ENCODE data around the gene MRPL14. TPM values are rescaled to one million over a fixed set of nuclear protein-coding genes. Genes with fewer than 3 reads are reported as not detected.

The MRPL14 gene
- total RNA-seq, 3 donors from 2014 or later = 41.0 to 57.2 (median 56.8) TPM

DNA sequence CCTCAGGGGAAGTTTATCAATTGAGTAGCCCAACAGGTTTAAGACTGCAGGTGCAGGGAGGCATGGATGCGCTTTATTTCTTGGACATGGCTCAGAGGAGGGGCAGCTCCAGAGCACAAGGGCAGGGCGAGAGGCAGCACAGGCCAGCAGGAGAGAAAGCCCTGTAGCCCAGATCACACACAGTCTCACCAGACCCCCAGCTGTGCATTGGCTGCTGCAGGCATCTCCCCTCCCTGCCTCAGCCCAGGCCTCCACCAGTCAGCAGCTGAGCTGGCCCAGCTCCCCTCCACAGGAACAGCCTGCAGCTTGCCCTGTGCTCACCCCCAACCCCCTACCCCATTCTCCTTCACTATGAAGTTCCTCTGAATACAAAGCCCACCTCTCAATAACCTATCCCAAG is 24.7 kb downstream of the MRPL14 start:
- intact Hi-C loops (cut with DNase I, micrococcal nuclease) = loop anchor here in 1 of 2 donors (5.0 kb wide), 1 partner anchor 50 kb away; no protein-coding TSS in a partner anchor
- H3K9me3 ChIP-seq = no peaks in the 10 kb centered on the region
- H3K36me3 ChIP-seq (ENCODE audit: low read depth) = no peaks in the 10 kb centered on the region
- ATAC-seq (no peak), DNase-seq (no peak)
- TF ChIP-seq, protein P1, sequence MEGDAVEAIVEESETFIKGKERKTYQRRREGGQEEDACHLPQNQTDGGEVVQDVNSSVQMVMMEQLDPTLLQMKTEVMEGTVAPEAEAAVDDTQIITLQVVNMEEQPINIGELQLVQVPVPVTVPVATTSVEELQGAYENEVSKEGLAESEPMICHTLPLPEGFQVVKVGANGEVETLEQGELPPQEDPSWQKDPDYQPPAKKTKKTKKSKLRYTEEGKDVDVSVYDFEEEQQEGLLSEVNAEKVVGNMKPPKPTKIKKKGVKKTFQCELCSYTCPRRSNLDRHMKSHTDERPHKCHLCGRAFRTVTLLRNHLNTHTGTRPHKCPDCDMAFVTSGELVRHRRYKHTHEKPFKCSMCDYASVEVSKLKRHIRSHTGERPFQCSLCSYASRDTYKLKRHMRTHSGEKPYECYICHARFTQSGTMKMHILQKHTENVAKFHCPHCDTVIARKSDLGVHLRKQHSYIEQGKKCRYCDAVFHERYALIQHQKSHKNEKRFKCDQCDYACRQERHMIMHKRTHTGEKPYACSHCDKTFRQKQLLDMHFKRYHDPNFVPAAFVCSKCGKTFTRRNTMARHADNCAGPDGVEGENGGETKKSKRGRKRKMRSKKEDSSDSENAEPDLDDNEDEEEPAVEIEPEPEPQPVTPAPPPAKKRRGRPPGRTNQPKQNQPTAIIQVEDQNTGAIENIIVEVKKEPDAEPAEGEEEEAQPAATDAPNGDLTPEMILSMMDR (IDR thresholded peaks at IDR 0.05) = no peak
- H3K4me3 ChIP-seq = no peak overlapping the region
- H3K4me1 ChIP-seq (ENCODE audit: low read depth) = no peaks in the 10 kb centered on the region

DNA sequence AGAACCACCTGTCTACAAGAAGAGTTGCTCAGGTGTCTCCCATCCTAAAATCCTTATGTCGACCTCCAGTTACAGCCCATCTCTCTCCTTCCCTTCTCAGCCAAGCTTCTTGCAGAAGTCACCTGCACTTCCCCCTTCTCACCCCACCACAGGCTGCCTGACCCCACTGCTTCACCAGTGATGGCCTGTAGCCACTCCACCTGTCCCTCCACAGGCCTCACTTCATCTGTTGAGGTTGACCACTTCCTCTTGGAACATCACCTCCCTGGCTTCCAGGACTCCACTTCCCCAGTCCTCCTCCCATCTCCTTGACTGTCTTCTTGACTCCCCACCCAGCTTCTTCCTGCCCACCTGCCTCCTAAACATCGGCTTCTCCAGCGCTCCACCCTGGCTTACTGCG is 25.4 kb downstream of the MRPL14 start:
- Histone ChIP-seq H3K4me3 (no peak overlapping the region), H3K4me1 (ENCODE audit: low read depth) (no peaks in the 10 kb centered on the region), H3K9me3 (no peaks in the 10 kb centered on the region), H3K36me3 (ENCODE audit: low read depth) (no peaks in the 10 kb centered on the region)
- intact Hi-C loops (cut with DNase I, micrococcal nuclease) = loop anchor here in 1 of 2 donors (5.0 kb wide), 1 partner anchor 50 kb away; no protein-coding TSS in a partner anchor
- ATAC-seq = no peak
- no peak for DNase-seq
- TF ChIP-seq, protein P1 (IDR thresholded peaks at IDR 0.05) = no peak

DNA sequence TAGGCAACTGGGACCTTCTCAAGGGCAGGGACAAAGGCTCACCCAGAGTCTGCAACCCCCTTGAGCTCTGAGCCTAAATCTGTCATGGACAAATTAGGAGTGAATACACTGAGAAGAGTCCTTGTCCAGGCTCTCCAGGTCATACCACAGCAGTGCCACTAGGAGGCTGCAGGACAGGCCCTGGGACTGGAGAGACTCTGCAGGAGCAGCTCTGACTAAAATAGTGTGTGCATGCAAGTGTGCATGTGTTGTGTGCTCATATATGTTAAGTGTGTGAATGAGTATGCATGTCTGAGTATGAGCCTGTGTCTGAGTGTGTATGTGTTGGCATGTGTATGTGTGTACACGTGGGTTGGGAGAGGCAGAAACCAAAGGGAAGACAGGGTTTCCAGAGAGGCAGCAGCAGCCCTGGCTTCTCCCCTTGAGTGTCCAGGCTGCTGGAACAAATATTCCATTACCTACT is 27.1 kb downstream of the MRPL14 start:
- DNase-seq (peak in 1 of 3 donors; percentile 57), ATAC-seq (peak; percentile 67)
- H3K36me3 ChIP-seq (ENCODE audit: low read depth) = no peaks in the 10 kb centered on the region
- H3K4me3 ChIP-seq = no peak overlapping the region
- intact Hi-C loops (cut with DNase I, micrococcal nuclease) = loop anchor here in 1 of 2 donors (5.0 kb wide), 1 partner anchor 52 kb away; no protein-coding TSS in a partner anchor
- H3K4me1 ChIP-seq (ENCODE audit: low read depth) = peaks cover 3% of the 10 kb centered on the region
- TF ChIP-seq, protein P1 (IDR thresholded peaks at IDR 0.05) = no peak
- H3K9me3 ChIP-seq = no peaks in the 10 kb centered on the region

DNA sequence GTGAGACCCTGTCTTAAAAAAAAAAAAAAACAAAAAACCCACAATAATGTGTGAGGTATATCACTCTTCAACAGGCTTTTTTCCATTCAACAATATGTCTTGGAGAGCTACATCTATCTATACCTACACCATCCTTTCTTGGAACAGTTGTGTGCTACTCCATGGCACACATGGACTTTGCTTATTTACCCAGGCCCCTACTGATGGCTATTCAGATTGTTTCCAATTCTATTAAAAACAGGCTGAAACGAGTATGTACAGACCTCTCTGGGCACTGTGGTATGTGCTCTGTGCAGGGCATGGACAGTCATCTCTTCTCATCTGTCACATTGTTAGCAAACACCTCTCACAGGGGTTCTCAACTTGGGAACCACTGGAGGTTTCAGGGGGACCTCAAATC is 28.1 kb downstream of the MRPL14 start:
- no peak for DNase-seq
- ATAC-seq = no peak
- intact Hi-C loops (cut with DNase I, micrococcal nuclease) = no loop called here
- H3K4me1 ChIP-seq (ENCODE audit: low read depth) = peaks cover 10% of the 10 kb centered on the region
- H3K9me3 ChIP-seq = no peaks in the 10 kb centered on the region
- no peaks in the 10 kb centered on the region for H3K36me3 ChIP-seq (ENCODE audit: low read depth)
- H3K4me3 ChIP-seq = no peak overlapping the region
- TF ChIP-seq, protein P1 (IDR thresholded peaks at IDR 0.05) = no peak

DNA sequence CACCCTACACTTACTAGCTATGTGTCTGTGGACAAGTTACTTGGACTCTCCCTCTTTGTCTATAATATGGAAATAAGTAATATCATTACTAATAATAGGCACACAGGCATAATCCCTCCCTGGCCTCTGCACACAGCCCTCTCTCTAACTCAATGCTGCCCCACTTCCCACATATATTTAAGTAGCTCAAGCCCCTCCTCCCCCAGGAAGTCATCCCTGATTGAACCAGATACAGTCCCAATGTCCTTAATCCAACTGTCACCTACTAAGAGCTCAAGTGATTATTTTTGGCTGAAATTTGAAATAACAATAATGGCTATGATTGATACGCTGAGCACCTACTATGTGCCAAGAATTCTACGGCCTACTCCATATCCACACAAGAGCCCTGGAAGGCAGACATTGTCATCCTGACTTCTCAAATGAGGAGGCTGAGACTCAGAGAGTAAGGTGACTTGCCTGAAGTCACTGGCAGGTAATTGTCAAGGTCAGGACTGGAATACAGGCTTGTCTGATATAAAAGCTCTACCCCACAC is 29.4 kb downstream of the MRPL14 start:
- no peak for DNase-seq
- intact Hi-C loops (cut with DNase I, micrococcal nuclease) = loop anchor here in 1 of 2 donors (2.0 kb wide), 1 partner anchor 55 kb away; no protein-coding TSS in a partner anchor
- H3K9me3 ChIP-seq = no peaks in the 10 kb centered on the region
- TF ChIP-seq, protein P1 (IDR thresholded peaks at IDR 0.05) = no peak
- no peak overlapping the region for H3K4me3 ChIP-seq
- H3K4me1 ChIP-seq (ENCODE audit: low read depth) = peaks cover 11% of the 10 kb centered on the region
- no peaks in the 10 kb centered on the region for H3K36me3 ChIP-seq (ENCODE audit: low read depth)
- ATAC-seq = no peak

All from mucosa of descending colon (tissue), 3 donors.